A673 (cell line): ENCODE data around the gene TBL1X.

Source experiments
- CTCF ChIP-seq: fragments of 300-800, 200-600 bp; sonication (generic); conservative IDR thresholded peaks from 2 replicates; pipeline ENCODE4 v1.5.1; 2017; ENCODE audit warnings: low read depth, mild to moderate bottlenecking, antibody characterized with exemption, low read length, moderate library complexity, mixed read lengths
- EZH2 ChIP-seq: fragments of 200-600 bp; sonication (generic); IDR thresholded peaks from 2 replicates; pipeline ENCODE4 v1.6.1; 2017; ENCODE audit warnings: borderline replicate concordance, low read depth, mild to moderate bottlenecking, mixed read lengths, antibody characterized with exemption, low read length; ENCODE audit not compliant: poor library complexity, severe bottlenecking

GRCh38 chrX:9656277-9656676, 191.4 kb downstream of the TBL1X start:
- TF ChIP-seq CTCF (no peak), EZH2 (no peak)
